ENCODE data around the gene ATPAF1. TPM values are rescaled to one million over a fixed set of nuclear protein-coding genes. Genes with fewer than 3 reads are reported as not detected.

Gene ATPAF1
- polyA plus RNA-seq, 1 of the 3 experiments (the other 2 are of a cell fraction) = 39.9 TPM

DNA sequence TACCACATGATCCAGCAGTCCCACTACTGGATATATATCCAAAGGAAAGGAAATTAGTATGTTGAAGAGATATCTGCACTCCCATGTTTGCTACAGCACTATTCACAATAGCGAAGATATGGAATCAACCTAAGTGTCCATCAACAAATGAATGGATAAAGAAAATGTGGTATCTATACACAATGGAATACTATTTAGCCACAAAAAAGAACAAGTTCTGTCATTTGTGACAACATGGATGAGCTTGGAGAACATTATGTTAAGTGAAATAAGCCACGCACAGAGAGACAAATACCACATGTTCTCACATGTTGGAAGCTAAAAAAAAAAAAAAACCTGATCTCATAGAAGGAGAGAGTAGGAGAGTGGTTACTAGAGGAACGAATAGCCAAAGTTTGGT is 17.7 kb downstream of the ATPAF1 start:
- H3K4me3 ChIP-seq (ENCODE audit: low read depth in 2 of 2, low read length in 1 of 2) = no peak overlapping the region
- DNase-seq = no peak
- H4K20me1 ChIP-seq (ENCODE audit: insufficient read depth) = no peaks in the 10 kb centered on the region
- H3K4me2 ChIP-seq = no peak overlapping the region
- no peaks in the 10 kb centered on the region for H3K4me1 ChIP-seq (ENCODE audit: control insufficient read depth in 1 of 2, insufficient read depth in 2 of 2, low read depth in 1 of 2, low read length in 1 of 2)
- H3K9me3 ChIP-seq = no peaks in the 10 kb centered on the region
- TF ChIP-seq POLR2AphosphoS5 (IDR thresholded peaks at IDR 0.05; ENCODE audit: low read depth, low read length) (no peak), SMC3 (IDR thresholded peaks at IDR 0.05; ENCODE audit: low read depth, low read length) (no peak), MEF2A (IDR thresholded peaks at IDR 0.05; ENCODE audit: borderline replicate concordance, low read depth) (no peak)
- TF ChIP-seq, protein P1, sequence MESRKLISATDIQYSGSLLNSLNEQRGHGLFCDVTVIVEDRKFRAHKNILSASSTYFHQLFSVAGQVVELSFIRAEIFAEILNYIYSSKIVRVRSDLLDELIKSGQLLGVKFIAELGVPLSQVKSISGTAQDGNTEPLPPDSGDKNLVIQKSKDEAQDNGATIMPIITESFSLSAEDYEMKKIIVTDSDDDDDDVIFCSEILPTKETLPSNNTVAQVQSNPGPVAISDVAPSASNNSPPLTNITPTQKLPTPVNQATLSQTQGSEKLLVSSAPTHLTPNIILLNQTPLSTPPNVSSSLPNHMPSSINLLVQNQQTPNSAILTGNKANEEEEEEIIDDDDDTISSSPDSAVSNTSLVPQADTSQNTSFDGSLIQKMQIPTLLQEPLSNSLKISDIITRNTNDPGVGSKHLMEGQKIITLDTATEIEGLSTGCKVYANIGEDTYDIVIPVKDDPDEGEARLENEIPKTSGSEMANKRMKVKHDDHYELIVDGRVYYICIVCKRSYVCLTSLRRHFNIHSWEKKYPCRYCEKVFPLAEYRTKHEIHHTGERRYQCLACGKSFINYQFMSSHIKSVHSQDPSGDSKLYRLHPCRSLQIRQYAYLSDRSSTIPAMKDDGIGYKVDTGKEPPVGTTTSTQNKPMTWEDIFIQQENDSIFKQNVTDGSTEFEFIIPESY (IDR thresholded peaks at IDR 0.05; ENCODE audit: borderline replicate concordance, low read depth) = no peak
- ChIA-PET CTCF (interaction anchor here (1.2 kb wide), 1 partner anchor 122 kb away, joined by 5 read pairs; no protein-coding TSS in a partner anchor), POLR2A (no interaction called here)
- H3K79me2 ChIP-seq (ENCODE audit: insufficient read depth) = no peaks in the 10 kb centered on the region
- no peak overlapping the region for H3K27ac ChIP-seq (ENCODE audit: low read depth in 2 of 2, low read length in 1 of 2)
- WGBS (ENCODE audit: low lambda C conversion rate) = 93% methylated on average over 3 of the region's 3 CpGs
- H3F3A ChIP-seq (replicated peaks; ENCODE audit: insufficient read depth) = peaks cover 12% of the 10 kb centered on the region
- no peak overlapping the region for H2AFZ ChIP-seq (ENCODE audit: low read depth)
- H3K9me2 ChIP-seq = no peaks in the 10 kb centered on the region
- no peaks in the 10 kb centered on the region for H3K27me3 ChIP-seq (ENCODE audit: insufficient read depth)
- H3K36me3 ChIP-seq (replicated peaks in 1 of 2; ENCODE audit: control insufficient read depth in 1 of 2, insufficient read depth in 2 of 2, low read length in 1 of 2) = peaks cover 17 to 44% of the 10 kb centered on the region in 2 experiments
- H3K9ac ChIP-seq = no peak overlapping the region

DNA sequence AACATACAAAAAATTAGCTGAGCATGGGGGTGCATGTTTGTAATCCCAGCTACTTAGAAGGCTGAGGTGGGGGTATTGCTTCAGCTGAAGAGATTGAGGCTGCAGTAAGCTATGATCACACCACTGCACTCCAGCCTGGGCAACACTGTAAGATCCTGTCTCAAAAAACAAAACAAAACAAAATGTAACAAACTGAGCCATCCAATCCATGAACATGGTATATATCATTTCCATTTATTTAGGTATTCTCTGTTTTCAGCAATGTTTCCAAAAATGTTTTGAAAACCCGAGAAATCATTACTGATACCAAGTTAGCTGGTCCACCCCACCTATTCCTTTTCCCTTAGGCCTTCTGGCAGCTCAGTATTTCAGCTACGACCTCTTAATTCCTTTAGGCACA is 18.4 kb downstream of the ATPAF1 start:
- TF ChIP-seq EZH2phosphoT487 (IDR thresholded peaks at IDR 0.05; ENCODE audit: borderline replicate concordance, low read depth) = no peak
- no peak for TF ChIP-seq FOXJ3 (CRISPR knock-in tag; IDR thresholded peaks at IDR 0.05)
- TF ChIP-seq, protein P2, sequence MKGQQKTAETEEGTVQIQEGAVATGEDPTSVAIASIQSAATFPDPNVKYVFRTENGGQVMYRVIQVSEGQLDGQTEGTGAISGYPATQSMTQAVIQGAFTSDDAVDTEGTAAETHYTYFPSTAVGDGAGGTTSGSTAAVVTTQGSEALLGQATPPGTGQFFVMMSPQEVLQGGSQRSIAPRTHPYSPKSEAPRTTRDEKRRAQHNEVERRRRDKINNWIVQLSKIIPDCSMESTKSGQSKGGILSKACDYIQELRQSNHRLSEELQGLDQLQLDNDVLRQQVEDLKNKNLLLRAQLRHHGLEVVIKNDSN (IDR thresholded peaks at IDR 0.05; ENCODE audit: borderline replicate concordance, low read depth) = no peak
- TF ChIP-seq JUND (IDR thresholded peaks at IDR 0.05) = no peak
- TF ChIP-seq, protein P3, sequence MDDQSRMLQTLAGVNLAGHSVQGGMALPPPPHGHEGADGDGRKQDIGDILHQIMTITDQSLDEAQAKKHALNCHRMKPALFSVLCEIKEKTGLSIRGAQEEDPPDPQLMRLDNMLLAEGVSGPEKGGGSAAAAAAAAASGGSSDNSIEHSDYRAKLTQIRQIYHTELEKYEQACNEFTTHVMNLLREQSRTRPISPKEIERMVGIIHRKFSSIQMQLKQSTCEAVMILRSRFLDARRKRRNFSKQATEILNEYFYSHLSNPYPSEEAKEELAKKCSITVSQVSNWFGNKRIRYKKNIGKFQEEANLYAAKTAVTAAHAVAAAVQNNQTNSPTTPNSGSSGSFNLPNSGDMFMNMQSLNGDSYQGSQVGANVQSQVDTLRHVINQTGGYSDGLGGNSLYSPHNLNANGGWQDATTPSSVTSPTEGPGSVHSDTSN (IDR thresholded peaks at IDR 0.05) = no peak
- no peak for TF ChIP-seq YY1 (IDR thresholded peaks at IDR 0.05; ENCODE audit: low read depth)
- TF ChIP-seq, protein P4, sequence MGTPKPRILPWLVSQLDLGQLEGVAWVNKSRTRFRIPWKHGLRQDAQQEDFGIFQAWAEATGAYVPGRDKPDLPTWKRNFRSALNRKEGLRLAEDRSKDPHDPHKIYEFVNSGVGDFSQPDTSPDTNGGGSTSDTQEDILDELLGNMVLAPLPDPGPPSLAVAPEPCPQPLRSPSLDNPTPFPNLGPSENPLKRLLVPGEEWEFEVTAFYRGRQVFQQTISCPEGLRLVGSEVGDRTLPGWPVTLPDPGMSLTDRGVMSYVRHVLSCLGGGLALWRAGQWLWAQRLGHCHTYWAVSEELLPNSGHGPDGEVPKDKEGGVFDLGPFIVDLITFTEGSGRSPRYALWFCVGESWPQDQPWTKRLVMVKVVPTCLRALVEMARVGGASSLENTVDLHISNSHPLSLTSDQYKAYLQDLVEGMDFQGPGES (IDR thresholded peaks at IDR 0.05; ENCODE audit: low read depth, low read length) = no peak
- no peak for TF ChIP-seq ELF1 (IDR thresholded peaks at IDR 0.05)
- H3K9me3 ChIP-seq = no peaks in the 10 kb centered on the region
- no peaks in the 10 kb centered on the region for H3K4me1 ChIP-seq (ENCODE audit: control insufficient read depth in 1 of 2, insufficient read depth in 2 of 2, low read depth in 1 of 2, low read length in 1 of 2)
- peaks cover 13 to 38% of the 10 kb centered on the region in 2 experiments for H3K36me3 ChIP-seq (replicated peaks in 1 of 2; ENCODE audit: control insufficient read depth in 1 of 2, insufficient read depth in 2 of 2, low read length in 1 of 2)
- H3K27ac ChIP-seq (ENCODE audit: low read depth in 2 of 2, low read length in 1 of 2) = no peak overlapping the region
- peaks cover 12% of the 10 kb centered on the region for H3F3A ChIP-seq (replicated peaks; ENCODE audit: insufficient read depth)
- no peak overlapping the region for H3K4me2 ChIP-seq
- H4K20me1 ChIP-seq (ENCODE audit: insufficient read depth) = no peaks in the 10 kb centered on the region
- no peaks in the 10 kb centered on the region for H3K27me3 ChIP-seq (ENCODE audit: insufficient read depth)
- H3K9ac ChIP-seq = no peak overlapping the region
- H3K4me3 ChIP-seq (ENCODE audit: low read depth in 2 of 2, low read length in 1 of 2) = no peak overlapping the region
- 97% methylated on average over 2 of the region's 2 CpGs for WGBS (ENCODE audit: low lambda C conversion rate)
- H3K79me2 ChIP-seq (ENCODE audit: insufficient read depth) = no peaks in the 10 kb centered on the region
- no peak overlapping the region for H2AFZ ChIP-seq (ENCODE audit: low read depth)
- POLR2A ChIA-PET = no interaction called here
- no peaks in the 10 kb centered on the region for H3K9me2 ChIP-seq
- CTCF ChIA-PET = interaction anchor here (1.1 to 1.2 kb wide), 2 partner anchors 52 to 121 kb away, joined by 3 to 5 read pairs; no protein-coding TSS in a partner anchor
- no peak for DNase-seq
